Vagina (tissue), 2 donors: Measurements from ENCODE around the gene PCNX3.

Experiments used
- CTCF ChIP-seq, 3 experiments: fragments of 450-650 bp in 2 of 3; fragments of 200-600 bp in 1 of 3; sonication (generic) in 1 of 3; IDR thresholded peaks; one replicate each; pipeline ENCODE4 v1.5.1; 2017 to 2019; ENCODE audit warnings: antibody characterized with exemption in 3 of 3, mild to moderate bottlenecking in 2 of 3, moderate library complexity in 2 of 3
- POLR2AphosphoS5 ChIP-seq, 2 donors: sonication (generic); formaldehyde crosslinking; IDR thresholded peaks; one replicate each; pipeline ENCODE4 v1.9.0; 2017; ENCODE audit warnings: antibody characterized with exemption in 2 of 2, mild to moderate bottlenecking in 2 of 2, low read depth in 1 of 2; ENCODE audit not compliant: insufficient read depth in 1 of 2

- TF ChIP-seq CTCF (IDR thresholded peaks at IDR 0.05) (no peak), POLR2AphosphoS5 (IDR thresholded peaks at IDR 0.05; ENCODE audit: insufficient read depth in 1 of 2, low read depth in 1 of 2) (no peak)
Measured at GRCh38 chr11:65620666-65621065, 5.1 kb downstream of the PCNX3 start.
